ENCODE results near the gene ATG14.
"Not testable (repeated sequence)": the region's sequence is repeated elsewhere in the genome, so short reads cannot be mapped to it uniquely, and the experiment has no call there.

Gene ATG14

DNA sequence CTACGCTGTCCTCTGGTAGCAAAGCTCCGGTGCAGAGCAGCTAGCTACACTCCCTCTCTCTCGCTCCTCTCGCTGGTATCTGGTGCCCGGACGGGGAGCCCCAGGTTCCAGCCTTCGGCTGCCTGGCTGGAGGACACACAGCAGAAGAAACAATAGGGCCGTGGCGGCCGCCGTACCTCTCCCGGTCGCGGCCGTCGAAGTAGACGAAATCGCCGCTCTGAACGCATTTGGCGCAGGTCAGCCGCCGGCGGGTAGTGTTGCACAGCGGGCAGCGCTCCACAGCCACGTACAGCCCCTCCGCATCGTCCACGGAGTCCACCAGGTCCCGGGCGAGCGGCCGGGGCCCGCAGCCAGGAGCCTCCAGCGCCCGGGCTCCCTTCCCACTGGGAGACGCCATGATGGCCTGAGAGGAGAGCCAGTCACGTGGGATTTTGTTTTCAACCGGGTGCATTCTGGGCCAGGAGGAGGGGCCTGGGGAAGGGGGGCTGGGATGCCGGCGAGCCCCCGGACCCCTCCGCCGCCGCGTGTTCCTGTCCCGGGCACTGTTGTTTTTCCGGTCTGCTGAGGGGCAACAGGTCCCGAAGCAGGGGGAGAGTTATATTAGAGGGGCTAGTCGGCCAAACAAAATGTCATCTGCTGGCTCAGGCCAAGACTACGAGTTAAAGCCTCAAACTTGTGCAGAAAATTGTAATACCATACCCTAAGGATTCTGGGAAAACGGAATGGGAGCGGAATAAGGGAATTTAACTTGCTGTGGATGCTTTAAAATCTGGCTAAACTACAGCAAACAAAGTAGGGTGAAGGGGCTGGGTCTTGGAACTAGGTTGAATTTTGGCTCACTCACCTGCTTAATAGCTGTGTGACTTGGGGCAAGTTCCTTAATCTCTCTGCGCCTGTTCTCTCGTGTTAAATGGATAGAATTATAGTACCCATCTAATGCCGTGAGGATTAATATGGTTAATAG, at the start of gene ATG14:
TSS of gene ATG14 (minus strand) at position 405 of the 964 bp plus-strand sequence. CDS start at position 397, 8 bp downstream.
- DNase-seq: peak; percentile 94

GRCh38 chr14:55458800-55459515, 47.3 kb upstream of the ATG14 start:
- DNase-seq: no peak

DNA sequence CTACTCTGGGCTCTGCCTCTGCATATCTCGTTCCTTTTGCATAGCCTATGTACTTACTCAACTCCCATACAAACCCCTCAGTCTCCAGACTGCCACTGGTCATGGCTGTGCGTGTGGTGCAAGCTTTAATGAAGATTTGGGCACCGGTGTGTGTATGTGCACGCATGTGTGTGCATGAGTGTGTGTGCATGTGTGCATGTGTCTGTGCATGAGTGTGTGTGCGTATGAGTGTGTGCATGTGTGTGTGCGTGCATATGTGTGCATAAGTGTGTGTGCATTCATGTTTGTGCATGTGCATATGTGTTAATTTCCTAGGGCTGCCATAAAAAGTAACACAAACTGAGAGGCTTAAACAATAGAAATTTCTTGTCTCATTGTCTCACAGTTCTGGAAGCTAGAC, 45.9 kb upstream of the ATG14 start:
- DNase-seq: no peak

DNA sequence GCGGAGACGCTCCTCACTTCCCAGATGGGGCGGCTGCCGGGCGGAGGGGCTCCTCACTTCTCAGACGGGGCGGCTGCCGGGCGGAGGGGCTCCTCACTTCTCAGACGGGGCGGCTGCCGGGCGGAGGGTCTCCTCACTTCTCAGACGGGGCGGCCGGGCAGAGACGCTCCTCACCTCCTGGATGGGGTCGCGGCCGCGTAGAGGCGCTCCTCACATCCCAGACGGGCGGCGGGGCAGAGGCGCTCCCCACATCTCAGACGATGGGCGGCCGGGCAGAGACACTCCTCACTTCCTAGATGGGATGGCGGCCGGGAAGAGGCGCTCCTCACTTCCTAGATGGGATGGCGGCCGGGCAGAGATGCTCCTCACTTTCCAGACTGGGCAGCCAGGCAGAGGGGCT, 44.8 kb upstream of the ATG14 start:
- DNase-seq: not testable (repeated sequence)

DNA sequence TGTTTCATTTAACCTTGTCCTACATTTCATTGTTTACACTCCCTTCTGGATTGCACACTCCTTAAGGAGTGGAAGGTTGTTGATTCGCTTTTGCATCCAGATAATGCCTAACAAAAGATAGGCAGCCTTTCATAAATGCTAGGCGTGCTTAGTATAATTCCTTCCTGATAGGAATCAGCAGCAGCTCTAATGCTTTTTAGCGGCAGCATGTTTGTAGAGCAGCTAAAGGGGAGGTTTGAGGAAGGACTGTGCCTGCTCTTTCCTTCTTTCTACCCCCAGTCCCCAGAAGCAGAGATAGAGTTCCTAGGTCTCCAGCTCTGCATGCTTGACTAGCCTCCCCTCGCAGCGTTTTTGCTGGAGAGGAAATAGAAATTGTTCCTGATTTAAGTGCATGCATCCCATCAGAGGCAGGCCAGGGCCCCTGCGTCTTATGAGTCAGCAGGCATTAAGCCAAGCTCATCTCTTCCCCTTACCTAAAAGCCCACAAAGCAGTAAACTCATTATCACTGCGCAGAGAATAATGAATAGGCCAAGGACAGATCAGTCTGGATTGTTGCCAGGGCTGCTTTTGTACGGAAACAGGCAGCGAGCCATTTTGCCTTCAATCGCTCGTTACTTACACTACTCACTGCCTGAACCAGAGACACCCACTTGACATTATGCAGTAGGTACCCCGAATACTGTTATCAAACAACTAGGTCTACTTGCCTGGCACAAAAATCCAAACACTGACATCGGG, 42.8 kb upstream of the ATG14 start:
- peak; percentile 60 for DNase-seq

DNA sequence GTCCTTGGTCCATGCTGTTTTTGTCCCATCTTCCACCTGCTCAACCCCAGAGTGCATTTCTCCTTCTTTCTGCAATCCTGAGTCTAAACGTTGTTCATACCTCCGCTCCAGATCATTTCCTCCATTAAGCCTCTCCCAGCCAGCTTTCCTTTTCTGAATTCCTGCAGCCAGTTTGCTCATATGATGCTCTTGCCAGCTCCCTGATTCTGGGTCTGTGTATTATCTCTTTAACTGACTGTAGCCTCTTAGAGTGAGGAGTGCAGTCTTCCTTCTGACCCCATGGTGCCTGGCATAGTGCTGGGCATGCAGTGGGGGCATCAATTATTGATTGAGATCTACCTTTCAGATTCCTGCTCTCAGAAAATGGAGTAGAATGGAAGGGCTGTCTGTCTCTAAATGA, 40.3 kb upstream of the ATG14 start:
- no peak for DNase-seq

GRCh38 chr14:55451398-55451797, 39.8 kb upstream of the ATG14 start:
- DNase-seq: peak; percentile 44

GRCh38 chr14:55450987-55451386, 39.4 kb upstream of the ATG14 start:
- no peak for DNase-seq

- DNase-seq: peak; percentile 36
Observed at GRCh38 chr14:55450539-55450938, 38.9 kb upstream of the ATG14 start.

DNA sequence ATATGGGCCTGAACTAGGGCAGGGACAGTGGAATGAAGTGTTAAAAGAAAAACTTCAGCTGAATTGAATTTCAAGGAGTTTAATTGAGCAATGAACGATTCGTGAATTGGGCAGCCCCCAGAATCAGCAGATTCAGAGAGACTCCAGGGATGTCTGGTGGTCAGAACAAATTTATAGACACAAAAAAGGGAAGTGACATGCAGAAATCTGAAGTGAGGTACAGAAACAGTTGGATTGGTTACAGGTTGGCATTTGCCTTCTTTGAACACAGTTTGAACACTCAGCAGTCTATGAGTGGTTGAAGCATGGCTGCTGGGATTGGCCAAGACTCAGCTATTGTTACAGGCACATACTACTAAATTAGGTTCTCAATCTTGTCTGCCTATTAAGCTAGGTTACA, 38.5 kb upstream of the ATG14 start:
- DNase-seq: no peak

DNA sequence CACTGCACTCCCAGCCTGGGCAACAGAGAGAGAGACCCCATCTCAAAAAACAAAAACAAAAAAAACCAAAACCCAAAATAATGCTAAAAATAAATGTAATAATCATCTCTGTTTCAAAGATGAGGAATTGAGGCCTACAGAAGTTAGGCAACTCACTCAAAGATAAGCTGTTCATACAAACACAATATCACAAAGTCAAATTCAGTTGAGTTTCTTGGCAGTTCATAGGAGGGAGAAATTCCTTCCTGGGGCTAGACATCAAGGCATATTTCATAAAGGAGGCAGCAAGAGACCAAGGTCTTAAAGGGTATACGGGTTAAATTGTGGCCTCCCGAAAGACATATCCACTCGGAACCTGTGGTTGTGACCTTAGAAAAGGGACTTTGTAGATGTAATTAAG, 37.5 kb upstream of the ATG14 start:
- no peak for DNase-seq

- DNase-seq: no peak
Observed at GRCh38 chr14:55448141-55448614, 36.5 kb upstream of the ATG14 start.

- DNase-seq: no peak
Observed at GRCh38 chr14:55446833-55447232, 35.2 kb upstream of the ATG14 start.

DNA sequence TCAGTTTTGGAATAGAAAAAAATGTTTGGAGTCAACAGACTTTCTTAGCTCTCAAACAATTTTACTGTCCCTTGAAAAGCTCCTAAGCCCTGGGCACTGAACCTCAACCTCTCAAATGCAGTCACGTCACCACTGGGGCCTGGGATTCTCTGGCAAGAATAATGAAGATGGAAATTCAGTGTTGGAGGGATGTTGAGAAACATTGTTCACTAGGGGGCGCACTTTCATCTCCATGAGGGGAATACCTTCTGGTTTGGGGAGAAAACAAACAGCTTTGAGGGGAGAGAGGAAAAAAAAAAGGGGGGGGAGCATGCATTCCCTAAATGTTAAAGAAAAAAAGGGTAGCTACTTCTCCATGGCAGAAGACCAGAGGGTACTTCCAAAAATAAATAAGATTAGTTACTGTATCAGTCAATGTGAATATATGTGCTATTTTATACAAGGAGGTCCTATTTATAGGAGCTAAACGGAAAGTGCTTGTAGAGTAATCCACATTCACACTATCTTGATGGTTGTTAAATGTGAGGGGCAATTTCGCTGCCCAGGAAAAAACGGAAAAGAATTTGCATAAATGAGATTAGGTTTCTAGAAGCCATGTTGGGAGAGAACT, 34.6 kb upstream of the ATG14 start:
- peak; percentile 54 for DNase-seq

GRCh38 chr14:55441286-55441685, 29.7 kb upstream of the ATG14 start:
- no peak for DNase-seq

GRCh38 chr14:55440385-55440784, 28.8 kb upstream of the ATG14 start, which contains the start of gene TBPL2:
Gene TBPL2, minus strand, starts transcription at chr14:55440616. Its CDS starts 167 bp downstream, at chr14:55440449.
- no peak for DNase-seq

- DNase-seq: peak; percentile 81
Observed at GRCh38 chr14:55438066-55438683, 26.5 kb upstream of the ATG14 start.

DNA sequence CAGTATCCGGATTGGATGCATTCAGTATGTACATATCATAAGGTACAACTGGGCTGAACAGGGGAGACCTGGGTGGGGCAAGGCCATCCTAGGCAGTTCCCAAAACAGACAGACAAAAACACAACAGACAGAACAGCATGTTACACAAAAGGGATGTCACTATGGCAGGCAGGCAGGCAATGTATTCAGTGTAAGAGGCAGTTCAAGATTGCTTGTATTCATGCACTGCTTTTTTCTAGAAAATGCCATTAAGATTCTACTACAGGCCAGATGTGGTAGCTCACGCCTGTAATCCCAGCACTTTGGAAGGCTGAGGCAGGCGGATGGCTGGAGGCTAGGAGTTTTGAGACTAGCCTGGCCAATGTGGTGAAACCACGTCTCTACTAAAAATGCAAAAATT, 25.3 kb upstream of the ATG14 start:
- no peak for DNase-seq

DNA sequence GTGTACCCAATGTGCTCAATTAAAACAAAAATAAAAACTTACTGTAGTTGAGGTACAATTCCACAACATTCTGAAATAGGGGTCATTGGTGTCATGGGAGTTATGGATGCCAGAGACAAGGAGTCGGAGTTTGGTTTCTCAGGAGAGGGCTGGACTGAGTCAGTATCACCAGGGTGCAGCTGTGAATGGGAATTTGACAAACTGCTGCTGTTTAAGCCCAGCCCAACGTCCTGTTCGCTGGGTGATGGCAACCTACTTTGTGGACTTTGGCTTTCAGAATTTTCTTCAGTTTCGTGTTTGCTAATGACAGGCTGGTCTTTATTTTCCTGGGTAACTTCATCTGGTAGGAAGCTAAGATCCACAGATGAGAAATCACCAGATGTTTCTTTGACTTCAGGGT, 24.9 kb upstream of the ATG14 start:
- no peak for DNase-seq

- DNase-seq: no peak
Observed at GRCh38 chr14:55434805-55435174, 23.2 kb upstream of the ATG14 start.

DNA sequence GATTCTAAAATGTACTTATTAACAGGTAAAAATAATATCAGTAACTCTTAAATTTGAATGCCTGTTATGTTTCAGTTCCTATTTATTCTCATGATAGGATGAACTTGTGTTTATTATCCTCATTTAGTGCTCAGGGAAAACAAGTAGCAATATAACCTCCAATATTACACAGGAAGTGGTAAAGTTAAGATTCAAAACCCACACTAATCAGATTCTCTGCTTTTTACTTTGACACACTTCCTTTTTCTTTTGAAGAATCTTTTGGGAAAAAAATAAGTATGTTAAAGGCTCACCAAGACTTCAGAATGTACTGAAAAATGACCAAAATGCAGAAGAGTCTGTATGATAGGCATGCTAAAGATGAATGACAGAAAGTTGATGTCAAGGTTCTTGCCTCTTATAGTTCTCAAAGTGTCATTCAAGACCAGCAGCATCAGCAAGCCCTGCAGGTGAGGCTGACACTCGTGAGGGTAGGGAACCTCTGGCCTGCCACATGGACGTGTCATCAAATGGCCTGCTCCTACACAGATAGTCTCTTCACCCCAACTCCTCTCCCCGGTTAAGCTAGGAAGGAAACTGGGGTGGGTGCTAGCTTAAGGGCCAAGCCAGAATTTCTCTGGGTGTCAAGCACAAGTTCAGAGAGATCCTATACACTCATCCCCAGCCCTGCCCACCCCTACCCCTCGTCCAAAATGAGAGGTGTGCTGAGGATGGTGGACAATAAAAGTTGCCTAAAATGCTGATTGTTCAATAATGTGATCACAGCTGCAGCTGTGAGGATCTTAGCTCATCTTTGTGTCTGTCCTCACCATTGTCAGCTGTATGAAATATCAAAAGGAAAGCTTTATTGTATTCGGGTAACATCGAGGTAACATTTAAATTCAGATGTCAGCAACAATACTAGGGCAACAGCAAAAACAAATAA, 22.5 kb upstream of the ATG14 start:
- DNase-seq: no peak
